ENCODE results near the gene ITGA11.

ITGA11 gene

DNA sequence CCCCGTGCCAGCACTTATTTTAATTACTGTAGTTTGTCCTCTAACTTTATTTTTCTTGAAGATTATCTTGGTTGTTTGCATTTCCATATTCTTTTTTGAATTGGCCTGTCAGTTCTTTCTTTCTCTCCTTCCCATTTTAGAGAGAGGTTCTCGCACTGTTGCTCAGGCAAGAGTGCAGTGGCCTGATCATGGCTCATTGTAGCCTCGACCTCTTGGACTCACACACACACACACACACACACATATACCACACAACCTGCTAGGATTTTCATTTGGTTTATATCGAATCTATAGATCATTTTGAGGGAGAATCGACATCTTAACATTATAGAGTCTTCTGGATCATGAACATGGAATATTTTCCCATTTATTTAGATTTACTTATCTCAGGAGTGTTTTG, 145.7 kb downstream of the ITGA11 start:
- intact Hi-C loops (cut with micrococcal nuclease): no loop called here
- peaks cover 78% of the 10 kb centered on the region for H3K36me3 Mint-ChIP-seq (ENCODE audit: low read depth)
- H3K27ac Mint-ChIP-seq: peak overlapping the region; percentile 39
- no peak overlapping the region for H3K4me3 Mint-ChIP-seq
- no peaks in the 10 kb centered on the region for H3K27me3 Mint-ChIP-seq
- peaks cover 43% of the 10 kb centered on the region for H3K4me1 Mint-ChIP-seq (ENCODE audit: low read depth)
- H3K9me3 Mint-ChIP-seq: no peaks in the 10 kb centered on the region

DNA sequence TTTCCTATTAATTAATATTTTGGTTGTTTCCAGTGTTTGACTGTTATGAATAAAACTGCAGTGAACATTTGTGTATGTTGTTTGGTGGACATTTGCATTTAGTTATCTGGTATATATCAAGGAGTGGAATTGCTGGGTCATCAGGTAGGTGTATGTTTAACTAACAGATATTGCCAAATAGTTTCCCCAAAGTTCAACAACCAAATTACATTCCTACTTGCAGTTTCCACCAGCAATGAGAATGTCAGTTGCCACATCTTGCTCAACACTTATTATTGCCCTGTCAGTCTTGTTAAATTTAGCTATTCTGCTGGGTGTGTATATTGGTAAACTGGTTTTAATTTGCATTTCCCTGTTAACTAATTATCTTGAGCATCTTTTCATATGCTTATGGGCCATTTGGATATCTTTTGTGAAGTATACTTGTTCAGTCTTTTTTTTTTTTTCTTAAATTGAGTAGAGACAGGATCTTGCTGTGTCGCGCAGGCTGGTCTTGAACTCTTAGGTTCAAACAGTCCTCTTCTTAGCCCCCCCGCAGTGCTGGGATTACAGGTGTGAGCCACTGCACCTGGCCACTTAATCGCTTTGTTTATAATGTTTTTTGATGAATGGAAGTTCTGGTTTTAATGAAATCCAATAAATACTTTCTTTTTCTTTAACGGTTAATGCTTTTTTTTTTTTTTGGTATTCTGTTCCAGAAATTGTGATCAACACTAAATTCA, 146.5 kb downstream of the ITGA11 start:
- H3K4me1 Mint-ChIP-seq (ENCODE audit: low read depth): peaks cover 51% of the 10 kb centered on the region
- H3K27ac Mint-ChIP-seq: peak overlapping the region; percentile 39
- H3K36me3 Mint-ChIP-seq (ENCODE audit: low read depth): peaks cover 73% of the 10 kb centered on the region
- no peaks in the 10 kb centered on the region for H3K9me3 Mint-ChIP-seq
- no peaks in the 10 kb centered on the region for H3K27me3 Mint-ChIP-seq
- no peak overlapping the region for H3K4me3 Mint-ChIP-seq
- intact Hi-C loops (cut with micrococcal nuclease): no loop called here

DNA sequence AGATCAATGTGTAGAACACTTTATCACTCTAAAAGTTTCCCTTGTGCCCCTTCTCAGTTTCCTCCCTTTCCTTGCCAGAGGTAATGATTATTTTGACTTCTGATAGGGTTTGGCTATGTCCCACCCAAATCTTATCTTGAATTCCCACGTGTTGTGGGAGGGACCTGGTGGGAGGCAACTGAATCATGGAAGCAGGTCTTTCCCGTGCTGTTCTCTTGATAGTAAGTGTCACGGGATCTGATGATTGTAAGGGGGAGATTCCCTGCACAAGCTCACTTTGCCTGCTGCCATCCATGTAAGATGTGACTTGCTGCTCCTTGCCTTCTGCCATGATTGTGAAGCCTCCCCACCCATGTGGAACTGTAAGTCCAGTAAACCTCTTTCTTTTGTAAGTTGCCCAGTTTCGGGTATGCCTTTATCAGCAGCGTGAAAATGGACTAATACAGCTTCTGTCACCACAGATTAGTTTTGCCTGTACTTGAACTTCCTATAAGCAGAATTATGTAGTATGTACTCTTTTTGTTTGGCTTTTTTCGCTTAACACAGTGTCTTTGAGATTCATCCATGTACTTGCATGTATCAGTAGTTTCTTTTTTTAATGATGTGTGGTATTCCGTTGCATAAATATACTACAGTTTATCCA, 147.2 kb downstream of the ITGA11 start:
- intact Hi-C loops (cut with micrococcal nuclease): no loop called here
- Mint-ChIP-seq H3K4me1 (ENCODE audit: low read depth) (peaks cover 57% of the 10 kb centered on the region), H3K36me3 (ENCODE audit: low read depth) (peaks cover 73% of the 10 kb centered on the region), H3K27ac (no peak overlapping the region), H3K27me3 (no peaks in the 10 kb centered on the region), H3K9me3 (no peaks in the 10 kb centered on the region), H3K4me3 (no peak overlapping the region)

DNA sequence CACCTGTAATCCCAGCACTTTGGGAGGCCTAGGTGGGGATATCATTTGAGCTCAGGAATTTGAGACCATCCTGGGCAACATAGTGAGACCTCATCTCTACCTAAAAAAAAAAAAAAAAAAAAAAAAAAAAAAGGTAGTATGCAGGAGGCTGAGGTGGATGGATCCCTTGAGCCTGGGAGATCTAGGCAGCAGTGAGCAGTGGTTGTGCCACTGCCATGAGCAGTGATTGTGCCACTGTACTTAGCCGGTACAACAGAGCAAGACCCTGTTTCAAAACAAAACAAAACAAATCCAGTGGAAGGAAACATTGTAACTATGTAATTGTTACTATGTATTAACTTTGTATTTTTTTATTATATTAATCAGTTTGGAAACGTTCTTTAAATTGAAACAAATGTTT, 148.6 kb downstream of the ITGA11 start:
- H3K36me3 Mint-ChIP-seq (ENCODE audit: low read depth): peaks cover 72% of the 10 kb centered on the region
- no peaks in the 10 kb centered on the region for H3K9me3 Mint-ChIP-seq
- intact Hi-C loops (cut with micrococcal nuclease): no loop called here
- H3K4me1 Mint-ChIP-seq (ENCODE audit: low read depth): peaks cover 64% of the 10 kb centered on the region
- H3K27ac Mint-ChIP-seq: no peak overlapping the region
- H3K27me3 Mint-ChIP-seq: no peaks in the 10 kb centered on the region
- H3K4me3 Mint-ChIP-seq: no peak overlapping the region

DNA sequence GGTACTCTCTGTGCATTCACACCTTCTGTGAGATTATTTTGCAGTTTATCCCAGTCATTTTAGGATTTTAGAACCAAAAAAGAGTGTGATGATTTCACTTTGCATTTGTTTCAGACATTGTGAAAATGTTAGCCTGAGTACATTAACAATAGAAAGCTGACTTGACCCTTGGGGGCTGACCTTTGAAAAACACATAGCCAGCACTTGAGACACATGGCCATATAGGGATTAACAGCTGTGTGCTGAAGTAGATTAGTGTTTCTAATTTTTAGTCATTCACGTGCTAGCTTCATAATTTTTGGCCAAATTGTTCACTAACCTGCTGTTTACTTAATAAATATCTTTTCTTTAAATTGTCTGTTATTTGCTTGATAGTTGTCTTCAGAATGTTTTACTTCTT, 151.0 kb downstream of the ITGA11 start:
- peak overlapping the region; percentile 82 for H3K27ac Mint-ChIP-seq
- no peak overlapping the region for H3K4me3 Mint-ChIP-seq
- H3K9me3 Mint-ChIP-seq: no peaks in the 10 kb centered on the region
- no peaks in the 10 kb centered on the region for H3K27me3 Mint-ChIP-seq
- intact Hi-C loops (cut with micrococcal nuclease): no loop called here
- peaks cover 62% of the 10 kb centered on the region for H3K36me3 Mint-ChIP-seq (ENCODE audit: low read depth)
- peaks cover 69% of the 10 kb centered on the region for H3K4me1 Mint-ChIP-seq (ENCODE audit: low read depth)

DNA sequence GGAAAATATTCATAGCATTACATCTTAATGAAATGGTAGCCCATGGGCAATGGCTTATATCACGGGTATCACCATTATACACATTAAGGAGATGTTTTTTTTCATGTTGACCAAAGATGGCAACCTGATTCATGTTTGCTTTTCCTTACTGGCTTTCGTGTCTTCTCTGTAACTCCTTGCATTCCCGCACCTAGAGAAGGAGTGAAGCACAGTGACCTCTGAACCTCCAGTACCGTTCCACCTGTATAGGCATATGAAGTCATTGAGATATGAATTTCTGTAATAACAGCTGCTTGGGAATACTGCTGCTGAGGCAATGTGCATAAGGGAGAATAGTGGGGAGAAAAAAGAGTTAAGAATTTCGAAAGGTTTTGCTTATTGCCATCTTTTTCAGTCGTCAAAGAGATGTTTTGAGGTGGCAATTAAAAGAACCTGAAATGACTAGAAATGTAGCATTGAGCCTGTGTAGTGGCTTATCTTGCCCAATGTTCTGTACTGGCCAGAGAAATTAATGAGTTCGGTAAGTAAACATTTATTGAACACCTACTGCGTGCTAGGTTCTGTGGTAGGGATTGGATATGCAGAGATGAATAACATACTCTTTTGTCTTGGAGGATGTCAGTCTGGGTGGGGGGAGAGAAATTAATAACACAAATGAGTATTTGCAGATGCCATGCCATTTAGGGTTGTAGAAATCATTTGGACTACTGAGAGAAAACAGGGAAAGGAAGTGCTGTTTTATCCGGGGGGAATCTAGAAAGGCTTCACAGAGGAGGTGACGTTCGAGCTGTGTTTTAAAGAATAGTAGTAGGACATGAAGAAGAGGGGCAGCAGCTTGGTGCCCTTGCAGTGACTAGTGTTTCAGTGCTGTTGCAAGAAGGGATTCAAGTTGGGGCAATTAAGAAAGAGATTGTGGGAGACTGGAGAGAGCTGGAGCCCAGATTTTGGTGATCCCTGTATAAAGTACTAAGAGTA, 151.9 kb downstream of the ITGA11 start:
- Mint-ChIP-seq H3K4me3 (peak overlapping the region; percentile 98), H3K9me3 (no peaks in the 10 kb centered on the region), H3K27ac (peak overlapping the region; percentile 96), H3K36me3 (ENCODE audit: low read depth) (peaks cover 52% of the 10 kb centered on the region), H3K4me1 (ENCODE audit: low read depth) (peaks cover 68% of the 10 kb centered on the region), H3K27me3 (no peaks in the 10 kb centered on the region)
- intact Hi-C loops (cut with micrococcal nuclease): loop anchor here (2.0 kb wide), 1 partner anchor 23 kb away; no protein-coding TSS in a partner anchor

DNA sequence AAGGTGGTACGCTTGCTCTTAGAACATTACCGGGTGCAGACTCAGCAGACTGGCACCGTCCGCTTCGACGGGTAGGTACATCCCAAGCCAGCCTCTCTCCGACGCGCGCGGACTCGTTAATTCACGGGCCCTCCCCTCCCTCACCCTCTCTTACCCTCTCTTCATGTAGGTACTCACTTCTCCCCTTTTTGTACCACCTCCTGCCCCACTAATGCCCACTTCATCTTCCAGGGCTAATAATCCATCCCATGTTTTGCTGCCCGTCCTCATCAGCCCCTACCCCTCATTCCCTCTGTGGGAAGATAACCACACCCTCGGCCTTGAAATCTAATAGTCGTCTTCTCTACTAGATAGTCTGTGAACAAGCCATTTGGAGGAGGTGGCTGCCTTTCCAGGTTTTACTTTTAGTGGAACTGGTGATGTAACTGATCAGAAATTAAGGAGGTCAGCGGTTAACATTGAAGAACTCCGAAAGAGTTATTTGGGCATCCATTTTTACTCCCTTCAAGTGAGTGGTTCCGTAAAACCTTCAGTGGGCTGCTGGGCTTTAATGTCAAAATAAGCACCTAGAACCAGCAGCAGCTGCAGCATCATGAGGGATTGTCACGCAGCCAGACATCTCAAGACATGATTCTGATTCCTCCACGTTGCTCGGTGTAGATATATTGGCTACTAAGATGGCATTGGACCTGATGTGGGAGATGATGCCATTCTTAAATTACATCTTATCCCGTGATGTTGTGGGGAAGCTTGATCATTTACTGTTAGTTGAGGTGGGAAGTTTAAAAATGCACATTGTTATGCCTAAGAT, 153.2 kb downstream of the ITGA11 start:
- intact Hi-C loops (cut with micrococcal nuclease): loop anchor here (2.0 kb wide), 1 partner anchor 22 kb away; no protein-coding TSS in a partner anchor
- Mint-ChIP-seq H3K27ac (peak overlapping the region; percentile 96), H3K9me3 (no peaks in the 10 kb centered on the region), H3K4me1 (ENCODE audit: low read depth) (peaks cover 60% of the 10 kb centered on the region), H3K4me3 (peak overlapping the region; percentile 98), H3K27me3 (no peaks in the 10 kb centered on the region), H3K36me3 (ENCODE audit: low read depth) (peaks cover 44% of the 10 kb centered on the region)

DNA sequence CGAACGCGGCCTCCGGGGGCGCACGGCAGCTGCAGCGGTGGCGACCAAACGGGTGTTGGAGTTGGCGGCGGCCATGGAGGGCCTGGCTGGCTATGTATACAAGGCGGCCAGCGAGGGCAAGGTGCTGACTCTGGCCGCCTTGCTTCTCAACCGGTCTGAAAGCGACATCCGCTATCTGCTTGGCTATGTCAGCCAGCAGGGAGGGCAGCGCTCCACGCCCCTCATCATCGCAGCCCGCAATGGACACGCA, 153.7 kb downstream of the ITGA11 start:
- peaks cover 56% of the 10 kb centered on the region for H3K4me1 Mint-ChIP-seq (ENCODE audit: low read depth)
- H3K9me3 Mint-ChIP-seq: no peaks in the 10 kb centered on the region
- H3K27ac Mint-ChIP-seq: peak overlapping the region; percentile 96
- peaks cover 44% of the 10 kb centered on the region for H3K36me3 Mint-ChIP-seq (ENCODE audit: low read depth)
- peak overlapping the region; percentile 98 for H3K4me3 Mint-ChIP-seq
- H3K27me3 Mint-ChIP-seq: no peaks in the 10 kb centered on the region
- intact Hi-C loops (cut with micrococcal nuclease): loop anchor here (2.0 kb wide), 1 partner anchor 21 kb away; no protein-coding TSS in a partner anchor

DNA sequence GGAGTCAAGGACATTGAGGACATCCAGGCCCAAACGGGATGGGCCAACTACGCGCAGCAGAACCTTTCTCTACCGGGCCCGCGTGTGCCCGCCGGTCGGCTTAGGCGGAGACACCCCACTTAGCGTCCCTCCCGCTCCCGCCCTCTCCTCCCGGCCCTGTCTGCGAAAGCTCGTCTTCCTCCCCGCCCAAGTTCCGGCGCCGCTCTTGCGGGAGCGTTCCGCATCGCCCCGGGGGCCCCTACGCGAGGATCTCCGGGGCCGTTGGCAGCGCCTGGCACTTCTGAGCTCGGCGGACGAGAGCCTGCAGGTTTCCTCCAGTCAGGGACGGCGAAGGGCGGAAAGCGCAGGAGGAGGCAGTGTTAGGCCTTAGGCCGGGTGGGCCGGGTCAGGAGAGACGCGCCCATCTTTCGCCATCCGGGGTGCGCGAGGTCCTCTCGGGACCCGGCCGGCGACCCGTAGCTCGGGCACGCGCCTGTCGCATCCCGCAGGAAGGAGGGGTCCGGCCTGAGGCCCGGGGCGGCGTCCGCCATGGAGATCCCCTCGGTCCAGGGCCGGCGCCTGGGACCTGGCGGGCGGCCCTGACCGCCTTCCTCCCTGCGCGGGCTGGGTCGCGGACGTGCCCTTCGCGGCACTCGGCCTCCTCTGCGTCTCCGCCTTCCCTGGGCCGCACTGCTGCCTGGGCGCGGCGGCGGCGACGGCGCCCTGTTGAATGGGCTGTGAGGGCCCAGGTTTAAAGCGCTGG, 154.2 kb downstream of the ITGA11 start, which contains the start of gene FEM1B:
Gene FEM1B (plus strand): TSS at position 143 of the 742 bp plus-strand sequence. CDS start 673 bp downstream, outside the sequence.
- Mint-ChIP-seq H3K36me3 (ENCODE audit: low read depth) (peaks cover 44% of the 10 kb centered on the region), H3K27me3 (no peaks in the 10 kb centered on the region), H3K27ac (peak within 1 kb of the TSS; percentile 96), H3K4me3 (peak within 1 kb of the TSS; percentile 98), H3K4me1 (ENCODE audit: low read depth) (peaks cover 55% of the 10 kb centered on the region), H3K9me3 (no peaks in the 10 kb centered on the region)
- intact Hi-C loops (cut with micrococcal nuclease): loop anchor here (2.0 kb wide), 1 partner anchor 21 kb away; no protein-coding TSS in a partner anchor

DNA sequence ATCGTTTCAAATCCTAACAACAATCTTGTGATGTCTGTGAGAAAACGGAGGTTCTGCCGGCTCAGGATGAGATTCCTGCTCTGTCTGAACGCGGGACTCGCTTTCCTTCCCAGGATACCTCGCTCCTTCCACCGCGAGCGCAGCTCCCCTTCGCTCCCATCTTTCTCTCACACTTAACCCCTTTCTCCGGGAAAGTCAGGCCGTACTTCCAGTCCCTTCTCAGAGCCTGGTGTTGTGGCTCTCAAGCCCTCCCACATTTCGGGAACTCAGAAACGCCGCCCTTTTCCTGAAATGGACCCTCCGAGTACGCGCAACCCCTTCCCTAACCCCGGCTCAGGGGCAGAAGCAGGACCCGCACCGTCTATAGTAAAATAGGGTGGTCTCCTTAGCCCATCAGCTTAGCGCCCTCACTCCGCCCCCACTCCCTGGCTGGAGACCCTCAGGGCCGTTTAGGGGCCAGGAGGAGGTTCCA, 154.8 kb downstream of the ITGA11 start:
- peak overlapping the region; percentile 96 for H3K27ac Mint-ChIP-seq
- peaks cover 54% of the 10 kb centered on the region for H3K4me1 Mint-ChIP-seq (ENCODE audit: low read depth)
- H3K27me3 Mint-ChIP-seq: no peaks in the 10 kb centered on the region
- H3K9me3 Mint-ChIP-seq: no peaks in the 10 kb centered on the region
- intact Hi-C loops (cut with micrococcal nuclease): no loop called here
- H3K4me3 Mint-ChIP-seq: peak overlapping the region; percentile 98
- peaks cover 43% of the 10 kb centered on the region for H3K36me3 Mint-ChIP-seq (ENCODE audit: low read depth)

DNA sequence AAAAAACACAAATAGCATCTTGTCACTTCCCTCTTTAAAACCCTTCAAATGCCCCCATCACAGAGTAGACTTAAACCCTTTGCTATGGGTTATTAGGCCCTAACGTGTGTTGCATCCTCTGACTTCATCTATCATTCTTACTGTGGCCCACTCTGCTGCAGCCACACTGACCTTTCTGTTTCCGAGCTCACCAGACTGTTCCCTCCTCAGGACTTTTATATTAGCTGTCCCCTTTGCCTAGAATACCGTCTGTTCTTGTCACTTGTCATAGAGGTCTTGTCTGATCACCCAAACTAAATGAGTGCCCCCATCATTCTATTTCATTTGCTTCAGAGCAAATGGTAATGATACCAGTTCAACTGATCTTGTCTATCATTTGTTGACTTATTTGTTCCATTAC, 155.3 kb downstream of the ITGA11 start:
- H3K36me3 Mint-ChIP-seq (ENCODE audit: low read depth): peaks cover 38% of the 10 kb centered on the region
- H3K4me1 Mint-ChIP-seq (ENCODE audit: low read depth): peaks cover 49% of the 10 kb centered on the region
- H3K27me3 Mint-ChIP-seq: no peaks in the 10 kb centered on the region
- intact Hi-C loops (cut with micrococcal nuclease): no loop called here
- H3K9me3 Mint-ChIP-seq: no peaks in the 10 kb centered on the region
- peak overlapping the region; percentile 98 for H3K4me3 Mint-ChIP-seq
- H3K27ac Mint-ChIP-seq: peak overlapping the region; percentile 96

DNA sequence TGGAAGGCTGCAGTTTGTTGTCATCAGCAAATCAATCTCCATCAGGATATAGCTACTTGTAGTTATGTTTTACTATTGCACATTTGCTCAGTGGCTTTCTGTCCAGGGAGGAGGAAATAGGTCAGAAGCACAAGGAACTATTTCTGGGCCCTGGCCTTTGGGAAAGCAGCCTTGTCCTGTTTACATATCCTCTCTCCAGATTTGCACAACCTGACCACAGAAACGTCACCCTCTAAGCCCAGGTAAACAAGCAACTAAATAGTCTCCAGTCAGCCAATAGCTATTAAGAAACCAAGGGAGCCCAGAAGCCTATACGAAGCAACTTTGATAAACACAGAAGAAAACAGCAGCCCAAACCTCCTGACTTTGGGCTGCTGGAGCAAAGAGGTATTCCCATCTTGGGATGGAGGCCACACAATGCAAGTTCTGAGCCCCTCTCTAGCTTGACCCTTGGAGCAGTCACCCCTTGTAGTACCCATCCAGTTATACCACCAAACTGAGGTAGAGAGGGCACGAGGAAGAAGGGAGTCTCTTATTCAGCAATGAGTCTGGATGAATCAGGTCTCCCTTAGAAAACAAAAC, 156.7 kb downstream of the ITGA11 start:
- intact Hi-C loops (cut with micrococcal nuclease): no loop called here
- peaks cover 31% of the 10 kb centered on the region for H3K36me3 Mint-ChIP-seq (ENCODE audit: low read depth)
- H3K4me1 Mint-ChIP-seq (ENCODE audit: low read depth): peaks cover 36% of the 10 kb centered on the region
- H3K4me3 Mint-ChIP-seq: no peak overlapping the region
- no peaks in the 10 kb centered on the region for H3K27me3 Mint-ChIP-seq
- no peaks in the 10 kb centered on the region for H3K9me3 Mint-ChIP-seq
- H3K27ac Mint-ChIP-seq: peak overlapping the region; percentile 96
